MCF 10A (cell line): ENCODE results near the gene CYP26B1. TPM values are rescaled to one million over a fixed set of nuclear protein-coding genes. Genes with fewer than 3 reads are reported as not detected.

Experiments
- BruUV-seq: library from RNA; stranded (reverse); fragments of 400-500 nt; replicated peaks from 2 replicates; lab custom pipeline; 2021; lab: Mats Ljungman, UMichigan
- CTCF ChIA-PET: fragments of 300-600 bp; sonication (Branson Sonifier 250); formaldehyde crosslinking; extraction: SDS; loops from one replicate; lab custom pipeline; 2021; ENCODE audit warnings: antibody characterized with exemption, inconsistent platforms; lab: Yijun Ruan, JAX
- POLR2A ChIA-PET: fragments of 300-600, 350-650 bp; sonication (Branson Sonifier 250); formaldehyde crosslinking; extraction: SDS; loops from one replicate; lab custom pipeline; 2020; ENCODE audit warnings: antibody characterized with exemption, inconsistent platforms; lab: Yijun Ruan, JAX
- DNase-seq: peaks from one replicate; pipeline ENCODE4 v3.0.0-alpha.2; 2018; ENCODE audit not compliant: unreplicated experiment
- H3K27ac Mint-ChIP-seq: one replicate; pipeline ENCODE4 v1.8.0; 2022; ENCODE audit warnings: mild to moderate bottlenecking, low read depth, mixed read lengths; ENCODE audit not compliant: unreplicated experiment
- H3K27me3 Mint-ChIP-seq: one replicate; pipeline ENCODE4 v1.8.0; 2022; ENCODE audit warnings: mixed read lengths; ENCODE audit not compliant: insufficient read depth, unreplicated experiment
- H3K36me3 Mint-ChIP-seq: one replicate; pipeline ENCODE4 v1.8.0; 2022; ENCODE audit warnings: mild to moderate bottlenecking, moderate library complexity, mixed read lengths; ENCODE audit not compliant: insufficient read depth, unreplicated experiment
- H3K4me1 Mint-ChIP-seq: one replicate; pipeline ENCODE4 v1.8.0; 2022; ENCODE audit warnings: mixed read lengths; ENCODE audit not compliant: insufficient read depth, unreplicated experiment
- H3K4me3 Mint-ChIP-seq: one replicate; pipeline ENCODE4 v1.8.0; 2022; ENCODE audit warnings: mild to moderate bottlenecking, moderate library complexity, mixed read lengths; ENCODE audit not compliant: unreplicated experiment
- H3K9me3 Mint-ChIP-seq: one replicate; pipeline ENCODE4 v1.8.0; 2022; ENCODE audit warnings: mixed read lengths; ENCODE audit not compliant: unreplicated experiment
- intact Hi-C: fragments of 100-400 bp; cut with micrococcal nuclease; formaldehyde crosslinking; loops from 2 replicates; pipeline ENCODE4 v1.14.1; 2022
- total RNA-seq: library from RNA; stranded (reverse); gene quantifications from 2 replicates; pipeline ENCODE4 v1.2.3, GENCODE V29; 2022
- TF ChIP-seq, protein P1 (sequence below): fragments of 200-600 bp; IDR thresholded peaks from one replicate; pipeline ENCODE4 v1.8.0; 2022; ENCODE audit warnings: antibody characterized with exemption, mild to moderate bottlenecking; ENCODE audit not compliant: unreplicated experiment

Gene CYP26B1
- total RNA-seq, 1 experiment from 2014 or later, result 14.1 TPM

DNA sequence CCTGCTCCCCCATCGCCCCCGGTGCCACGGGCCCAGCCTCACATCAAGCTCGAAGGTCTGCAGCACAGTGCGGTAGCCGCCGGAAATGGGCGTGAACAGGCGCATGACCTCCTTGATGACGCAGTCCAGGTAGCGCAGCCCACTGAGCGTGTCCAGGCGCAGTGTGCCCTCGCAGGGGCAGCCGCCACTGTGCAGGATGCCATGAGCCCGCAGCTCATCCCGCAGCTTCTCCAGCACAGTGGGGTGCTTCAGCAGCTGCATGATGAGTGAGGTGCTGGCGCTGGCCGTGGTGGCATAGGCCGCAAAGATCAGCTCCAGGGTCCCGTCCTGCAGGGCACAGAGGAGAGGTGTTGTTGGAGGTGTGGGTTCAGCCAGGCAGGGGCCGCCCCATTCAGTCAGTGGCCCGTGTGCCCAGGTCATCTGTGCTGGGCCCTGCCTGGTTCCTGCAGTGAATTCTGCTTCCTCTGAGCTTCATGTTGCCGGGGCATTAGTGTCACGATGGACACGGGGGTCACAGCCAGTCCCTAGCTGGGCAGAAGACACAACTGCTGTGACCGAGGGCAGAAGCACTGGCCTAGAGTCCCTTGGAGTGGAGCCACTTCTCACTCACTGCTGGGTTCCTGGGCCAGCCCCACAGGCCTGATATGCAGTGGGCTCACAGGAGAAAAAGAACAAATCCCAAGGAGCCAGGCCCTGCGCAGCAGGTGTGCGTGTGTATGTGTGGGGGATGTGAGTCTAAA lies 14.5 kb downstream of the CYP26B1 start:
- Mint-ChIP-seq H3K27ac (no peak overlapping the region), H3K4me3 (no peak overlapping the region), H3K36me3 (no peaks in the 10 kb centered on the region), H3K4me1 (peaks cover 11% of the 10 kb centered on the region), H3K9me3 (no peaks in the 10 kb centered on the region), H3K27me3 (no peaks in the 10 kb centered on the region)
- BruUV-seq, result no TSS peak
- intact Hi-C loops, result no loop called here
- ChIA-PET POLR2A (no interaction called here), CTCF (interaction anchor here (0.7 to 3.1 kb wide), 3 partner anchors 17 to 588 kb away, joined by 4 to 19 read pairs (median 4); no protein-coding TSS in a partner anchor)
- TF ChIP-seq, protein P1, sequence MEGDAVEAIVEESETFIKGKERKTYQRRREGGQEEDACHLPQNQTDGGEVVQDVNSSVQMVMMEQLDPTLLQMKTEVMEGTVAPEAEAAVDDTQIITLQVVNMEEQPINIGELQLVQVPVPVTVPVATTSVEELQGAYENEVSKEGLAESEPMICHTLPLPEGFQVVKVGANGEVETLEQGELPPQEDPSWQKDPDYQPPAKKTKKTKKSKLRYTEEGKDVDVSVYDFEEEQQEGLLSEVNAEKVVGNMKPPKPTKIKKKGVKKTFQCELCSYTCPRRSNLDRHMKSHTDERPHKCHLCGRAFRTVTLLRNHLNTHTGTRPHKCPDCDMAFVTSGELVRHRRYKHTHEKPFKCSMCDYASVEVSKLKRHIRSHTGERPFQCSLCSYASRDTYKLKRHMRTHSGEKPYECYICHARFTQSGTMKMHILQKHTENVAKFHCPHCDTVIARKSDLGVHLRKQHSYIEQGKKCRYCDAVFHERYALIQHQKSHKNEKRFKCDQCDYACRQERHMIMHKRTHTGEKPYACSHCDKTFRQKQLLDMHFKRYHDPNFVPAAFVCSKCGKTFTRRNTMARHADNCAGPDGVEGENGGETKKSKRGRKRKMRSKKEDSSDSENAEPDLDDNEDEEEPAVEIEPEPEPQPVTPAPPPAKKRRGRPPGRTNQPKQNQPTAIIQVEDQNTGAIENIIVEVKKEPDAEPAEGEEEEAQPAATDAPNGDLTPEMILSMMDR, result no peak
- DNase-seq, result no peak

DNA sequence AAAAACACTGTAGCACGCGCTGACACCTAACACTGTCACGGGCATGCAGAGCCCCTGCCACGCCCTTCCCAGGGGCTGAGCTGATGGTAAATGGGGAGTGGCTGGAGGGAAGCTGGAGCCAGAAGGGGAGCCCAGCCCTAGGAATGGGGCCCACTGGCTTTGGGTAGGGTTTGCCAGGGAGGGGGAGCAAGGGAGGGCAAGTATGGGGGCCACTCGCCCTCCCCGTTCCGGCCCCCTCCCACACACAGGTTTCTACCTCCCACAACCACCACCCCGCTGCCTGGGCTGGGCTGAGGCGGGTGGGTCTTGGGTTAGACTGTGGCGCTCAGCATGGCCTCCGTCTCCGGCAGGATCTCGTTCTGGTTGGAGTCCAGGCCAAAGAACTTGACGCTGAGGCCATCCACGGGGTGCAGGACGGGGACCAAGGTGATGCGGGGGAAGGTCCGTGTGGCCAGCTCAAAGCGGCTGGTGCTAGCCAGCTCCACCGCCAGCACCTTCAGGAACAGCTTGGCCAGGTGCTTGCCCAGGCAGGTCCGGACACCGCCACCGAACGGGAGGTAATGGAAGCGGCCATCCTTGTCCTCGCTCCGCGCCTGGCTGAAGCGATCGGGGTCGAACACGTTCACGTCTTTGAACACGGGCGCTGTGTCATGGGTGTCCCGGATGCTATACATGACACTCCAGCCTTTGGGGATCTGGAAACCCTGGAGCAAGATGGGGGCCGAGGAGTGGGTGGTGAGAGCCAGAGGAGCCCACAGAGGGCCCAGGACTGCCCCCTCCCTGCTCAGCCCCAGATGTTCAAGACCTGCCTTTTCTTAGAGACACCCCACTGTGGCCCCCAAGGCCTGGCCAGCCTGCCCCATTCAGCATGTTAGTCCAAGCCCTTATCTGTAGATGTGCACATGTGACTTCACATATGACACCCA lies 15.5 kb downstream of the CYP26B1 start:
- no peak overlapping the region for H3K4me3 Mint-ChIP-seq
- CTCF ChIA-PET, result interaction anchor here (0.7 to 1.6 kb wide), 2 partner anchors 18 to 587 kb away, joined by 4 read pairs; no protein-coding TSS in a partner anchor
- TF ChIP-seq, protein P1, result no peak

DNA sequence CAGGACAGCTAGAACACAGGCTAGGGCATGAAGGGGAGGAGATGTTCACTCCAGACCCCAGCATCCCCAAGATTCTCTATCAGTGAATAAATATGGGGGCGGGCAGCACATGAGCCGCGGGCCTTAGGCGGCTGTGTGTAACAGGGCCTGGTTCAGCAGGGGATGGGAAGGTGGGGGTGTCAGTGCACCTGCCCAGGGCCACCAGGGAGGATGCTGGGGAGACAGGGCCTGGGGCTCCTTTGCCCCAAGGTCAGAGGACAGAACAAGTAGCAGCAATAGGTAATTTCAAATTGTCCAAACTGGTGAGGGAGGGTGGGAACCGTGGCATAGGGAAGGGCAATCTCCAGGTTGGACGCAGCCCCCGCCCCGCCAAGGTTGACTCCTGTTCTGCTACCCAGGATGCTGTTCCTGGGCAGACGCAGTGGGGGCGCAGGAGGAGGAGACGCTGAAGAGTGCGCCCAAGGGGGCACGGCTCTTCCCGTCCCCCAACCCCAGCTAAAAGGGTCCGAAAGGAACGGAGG lies 16.2 kb downstream of the CYP26B1 start:
- Mint-ChIP-seq H3K9me3 (no peaks in the 10 kb centered on the region), H3K4me3 (no peak overlapping the region), H3K27me3 (no peaks in the 10 kb centered on the region), H3K36me3 (no peaks in the 10 kb centered on the region), H3K4me1 (peaks cover 6% of the 10 kb centered on the region), H3K27ac (no peak overlapping the region)
- DNase-seq, result no peak
- ChIA-PET CTCF (no interaction called here), POLR2A (no interaction called here)
- TF ChIP-seq, protein P1, result no peak
- intact Hi-C loops, result no loop called here
- no TSS peak for BruUV-seq

More for the DNA sequence above, 15.5 kb downstream of the CYP26B1 start:
- POLR2A ChIA-PET, result no interaction called here
- Mint-ChIP-seq H3K27ac (no peak overlapping the region), H3K4me1 (peaks cover 6% of the 10 kb centered on the region), H3K27me3 (no peaks in the 10 kb centered on the region), H3K9me3 (no peaks in the 10 kb centered on the region), H3K36me3 (no peaks in the 10 kb centered on the region)
- DNase-seq, result no peak
- intact Hi-C loops, result no loop called here
- no TSS peak for BruUV-seq
